Aorta (tissue), 5 donors: Measurements from ENCODE around the gene TTC21B. TPM values are rescaled to one million over a fixed set of nuclear protein-coding genes. Genes with fewer than 3 reads are reported as not detected.

ENCODE experiments used
- ATAC-seq: fragments of 200-7000 bp; cut with Tn5 transposase; one replicate; pipeline ENCODE4 v1.9.1; 2022; ENCODE audit warnings: moderate library complexity; ENCODE audit not compliant: low FRiP score
- DNase-seq, 2 donors: peaks; one replicate each; pipeline ENCODE4 v3.0.0-alpha.2; 2020
- H3K27ac ChIP-seq, 2 donors: one replicate each; pipeline ENCODE4 v1.5.1; 2013; ENCODE audit warnings: low read length in 2 of 2, mild to moderate bottlenecking in 2 of 2, moderate library complexity in 2 of 2, control low read depth in 1 of 2, inconsistent platforms in 1 of 2, low read depth in 1 of 2
- H3K27me3 ChIP-seq, 2 donors: one replicate each; pipeline ENCODE4 v1.6.1; 2013; ENCODE audit warnings: control low read depth in 1 of 2, low read length in 1 of 2, mild to moderate bottlenecking in 1 of 2, moderate library complexity in 1 of 2; ENCODE audit not compliant: insufficient read depth in 2 of 2, control insufficient read depth in 1 of 2
- H3K36me3 ChIP-seq, 2 donors: one replicate each; pipeline ENCODE4 v1.6.1; 2013; ENCODE audit warnings: control low read depth in 1 of 2, low read length in 1 of 2, mild to moderate bottlenecking in 1 of 2; ENCODE audit not compliant: insufficient read depth in 2 of 2, control insufficient read depth in 1 of 2
- H3K4me1 ChIP-seq, 2 donors: one replicate each; pipeline ENCODE4 v1.6.1; 2013; ENCODE audit warnings: low read length in 2 of 2, control low read depth in 1 of 2, mild to moderate bottlenecking in 1 of 2, moderate library complexity in 1 of 2; ENCODE audit not compliant: insufficient read depth in 2 of 2, control insufficient read depth in 1 of 2
- H3K4me3 ChIP-seq, 2 donors: one replicate each; pipeline ENCODE4 v1.5.1; 2013; ENCODE audit warnings: low read length in 2 of 2, control low read depth in 1 of 2, mild to moderate bottlenecking in 1 of 2
- H3K9me3 ChIP-seq: one replicate; pipeline ENCODE4 v1.6.1; 2013; ENCODE audit warnings: mild to moderate bottlenecking, low read length; ENCODE audit not compliant: control insufficient read depth
- WGBS, 2 donors: extraction: QIAGEN DNeasy Blood & Tissue Kit; methylation state at CpG; one replicate each; pipeline ENCODE4 v1.1.7; 2013; 5-methylcytosine and 5-hydroxymethylcytosine counted together
- intact Hi-C, 2 donors: fragments of 100-400 bp; cut with DNase I; formaldehyde crosslinking; loops; one replicate each; pipeline versions ENCODE4 v1.14.2 to v1.15.0; 2022
- polyA plus RNA-seq, 2 donors: library from polyadenylated mRNA; stranded (reverse); fragments of 200-250 nt; gene quantifications; one replicate each; pipeline ENCODE4 v1.2.3, GENCODE V29; 2013
- total RNA-seq, 2 donors: library from RNA; stranded (reverse); fragmentation: NEBNext Ultra II Directional; extraction: Animal tissue kit (Norgen Biotek cat#: 25700); gene quantifications; one replicate each; pipeline ENCODE4 v1.2.1, GENCODE V29; 2021
- donor health status: healthy with polysubstance abuse.
- donor health status: Bipolar disorder and iron deficiency.
- donor health status: DM: no; HTN: no; CAD: no.
- donor health status: DM: no; HTN: no; CAD: no.
- donor health status: DM: yes; HTN: yes; CAD: no.

The TTC21B gene
- total and polyA plus RNA-seq, 4 donors, result 3.1 to 31.8 (median 16.9) TPM

DNA sequence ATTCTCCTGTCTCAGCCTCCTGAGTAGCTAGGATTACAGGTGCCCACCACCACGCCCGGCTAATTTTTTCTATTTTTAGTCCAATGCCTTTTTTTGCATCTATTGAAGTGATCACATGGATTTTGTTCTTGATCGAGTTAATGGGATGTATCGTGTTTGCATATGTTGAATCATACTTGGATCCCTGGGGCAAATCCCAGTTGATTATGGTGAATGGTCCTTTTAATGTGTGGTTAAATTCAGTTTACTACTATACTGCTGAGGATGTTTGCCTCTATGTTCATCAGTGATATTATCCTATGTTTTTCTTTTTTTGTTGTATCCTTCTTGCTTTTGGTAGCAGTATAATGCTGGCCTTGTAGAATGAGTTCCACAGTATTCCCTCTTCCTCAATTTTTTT, 8.2 kb upstream of the TTC21B start:
- H3K27ac ChIP-seq, result no peak overlapping the region
- 95 to 96% methylated on average over 4 of the region's 4 CpGs for WGBS, 2 donors
- DNase-seq (no peak), ATAC-seq (no peak)
- no peaks in the 10 kb centered on the region for H3K27me3 ChIP-seq
- H3K4me3 ChIP-seq, result no peak overlapping the region
- intact Hi-C loops, result no loop called here
- H3K36me3 ChIP-seq, result no peaks in the 10 kb centered on the region
- no peaks in the 10 kb centered on the region for H3K9me3 ChIP-seq
- no peaks in the 10 kb centered on the region for H3K4me1 ChIP-seq

DNA sequence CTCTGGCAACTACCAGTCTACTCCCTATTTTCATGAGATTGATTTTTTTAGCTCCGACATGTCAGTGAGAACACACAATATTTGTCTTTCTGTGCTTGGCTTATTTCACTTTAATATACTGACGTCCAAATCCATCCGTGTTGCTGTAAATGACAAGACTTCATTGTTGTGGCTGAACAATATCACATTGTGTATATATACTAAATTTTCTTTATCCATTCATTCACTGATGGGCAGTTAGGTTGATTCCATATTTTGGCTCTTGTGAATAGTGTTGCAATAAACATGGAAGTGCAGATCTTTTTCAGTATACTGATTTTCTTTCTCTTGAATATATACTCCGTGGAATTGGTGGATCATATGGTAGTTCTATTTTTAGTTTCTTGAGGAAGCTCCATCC, 5.8 kb upstream of the TTC21B start:
- intact Hi-C loops, result no loop called here
- WGBS, 2 donors, result 63 to 66% methylated on average over 4 of the region's 4 CpGs
- ATAC-seq (no peak), DNase-seq (no peak)
- Histone ChIP-seq H3K36me3 (no peaks in the 10 kb centered on the region), H3K4me1 (no peaks in the 10 kb centered on the region), H3K27me3 (no peaks in the 10 kb centered on the region), H3K27ac (no peak overlapping the region), H3K4me3 (no peak overlapping the region), H3K9me3 (no peaks in the 10 kb centered on the region)

DNA sequence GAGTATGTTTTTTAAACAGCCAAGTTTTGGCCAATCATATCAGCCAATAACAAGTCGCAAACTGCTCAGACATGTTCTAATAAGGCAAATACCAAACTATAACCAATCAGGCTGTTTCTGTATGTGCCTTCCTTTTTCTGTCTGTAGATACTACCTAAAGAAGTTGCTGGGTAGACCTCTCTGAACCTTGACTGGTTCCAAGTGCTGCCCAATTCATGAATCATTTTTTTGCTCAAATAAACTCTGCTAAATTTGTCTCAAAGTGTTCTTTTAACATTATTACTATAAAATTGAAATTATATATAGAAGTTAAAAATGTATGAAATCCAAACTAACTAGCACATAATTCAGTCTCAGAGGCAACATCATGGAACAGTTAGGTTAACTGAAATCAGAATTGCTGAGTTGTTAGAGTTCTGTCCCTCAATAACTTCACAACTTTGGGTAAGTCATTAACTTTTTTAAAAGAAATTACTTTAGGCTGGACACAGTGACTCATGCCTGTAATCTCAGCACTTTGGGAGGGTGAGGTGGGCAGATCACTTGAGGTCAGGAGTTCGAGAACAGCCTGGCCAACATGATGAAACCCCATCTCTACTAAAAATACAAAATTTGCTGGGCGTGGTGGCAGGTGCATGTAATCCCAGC, 4.9 kb upstream of the TTC21B start:
- Histone ChIP-seq H3K27ac (no peak overlapping the region), H3K9me3 (no peaks in the 10 kb centered on the region), H3K27me3 (no peaks in the 10 kb centered on the region), H3K4me3 (no peak overlapping the region), H3K4me1 (no peaks in the 10 kb centered on the region), H3K36me3 (no peaks in the 10 kb centered on the region)
- no peak for DNase-seq
- intact Hi-C loops, result no loop called here
- no peak for ATAC-seq
- 93 to 95% methylated on average over 3 of the region's 3 CpGs for WGBS, 2 donors

DNA sequence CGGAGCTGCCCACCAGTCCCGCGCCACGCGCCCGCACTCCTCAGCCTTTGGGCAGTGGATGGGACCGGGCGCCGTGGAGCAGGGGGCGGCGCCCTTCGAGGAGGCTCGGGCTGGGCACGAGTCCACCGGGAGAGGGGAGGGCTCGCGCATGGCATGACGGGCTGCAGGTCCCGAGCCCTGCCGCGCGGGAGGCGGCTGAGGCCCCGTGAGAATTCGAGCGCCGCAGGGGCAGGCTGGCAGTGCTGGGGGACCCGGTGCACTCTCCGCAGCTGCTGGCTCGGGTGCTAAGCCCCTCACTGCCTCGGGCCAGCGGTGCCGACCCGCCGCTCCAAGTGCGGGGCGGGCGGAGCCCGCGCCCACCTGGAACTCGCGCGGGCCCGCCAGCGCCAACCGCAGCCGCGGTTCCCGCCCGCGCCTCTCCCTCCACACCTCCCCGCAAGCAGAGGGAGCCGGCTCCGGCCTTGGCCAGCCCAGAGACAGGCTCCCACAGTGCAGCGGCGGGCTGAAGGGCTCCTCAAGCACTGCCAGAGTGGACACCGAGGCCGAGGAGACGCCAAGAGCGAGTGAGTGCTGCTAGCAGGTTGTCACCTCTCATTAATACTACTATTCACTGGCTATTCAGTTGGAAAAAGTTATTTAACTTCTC, 3.6 kb upstream of the TTC21B start:
- no peak overlapping the region for H3K27ac ChIP-seq
- ATAC-seq, result no peak
- H3K4me3 ChIP-seq, result no peak overlapping the region
- H3K36me3 ChIP-seq, result no peaks in the 10 kb centered on the region
- intact Hi-C loops, result no loop called here
- H3K27me3 ChIP-seq, result no peaks in the 10 kb centered on the region
- peak in 1 of 2 donors; percentile 31 for DNase-seq
- H3K9me3 ChIP-seq, result no peaks in the 10 kb centered on the region
- 82 to 84% methylated on average over 55 to 60 of the region's 60 CpGs for WGBS, 2 donors
- no peaks in the 10 kb centered on the region for H3K4me1 ChIP-seq

DNA sequence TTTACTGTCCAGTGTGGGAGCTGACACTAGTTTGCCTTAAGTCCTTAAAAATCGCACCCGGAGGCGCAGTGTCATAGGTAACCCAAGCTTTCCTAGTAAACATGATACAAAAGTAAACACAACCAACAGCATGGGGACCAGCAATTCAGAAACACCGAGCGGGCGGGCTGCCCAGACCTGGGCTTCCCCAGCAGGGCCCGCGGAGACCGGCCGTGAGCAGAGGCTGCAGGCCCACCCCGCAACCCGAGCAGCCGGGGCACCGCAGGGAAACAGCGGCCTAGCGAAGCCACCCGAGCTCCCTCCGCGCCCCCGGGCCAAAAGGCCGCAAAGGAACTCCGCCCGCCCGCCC, 296 bp downstream of the TTC21B start:
- no peaks in the 10 kb centered on the region for H3K36me3 ChIP-seq
- peak overlapping the region in 1 of 2 donors; percentile 69 for H3K27ac ChIP-seq
- peaks cover 2 to 6% of the 10 kb centered on the region in 2 donors for H3K4me1 ChIP-seq
- peak; percentile 85 for ATAC-seq
- H3K9me3 ChIP-seq, result no peaks in the 10 kb centered on the region
- peak overlapping the region; percentile 78 to 91 for H3K4me3 ChIP-seq
- intact Hi-C loops, result loop anchor here in 1 of 2 donors (5.0 kb wide), 1 partner anchor 174 kb away; the partner anchor contains the start of gene SCN1A
- no peak for DNase-seq
- no peaks in the 10 kb centered on the region for H3K27me3 ChIP-seq
- 0% methylated on average over 20 to 24 of the region's 24 CpGs for WGBS, 2 donors

DNA sequence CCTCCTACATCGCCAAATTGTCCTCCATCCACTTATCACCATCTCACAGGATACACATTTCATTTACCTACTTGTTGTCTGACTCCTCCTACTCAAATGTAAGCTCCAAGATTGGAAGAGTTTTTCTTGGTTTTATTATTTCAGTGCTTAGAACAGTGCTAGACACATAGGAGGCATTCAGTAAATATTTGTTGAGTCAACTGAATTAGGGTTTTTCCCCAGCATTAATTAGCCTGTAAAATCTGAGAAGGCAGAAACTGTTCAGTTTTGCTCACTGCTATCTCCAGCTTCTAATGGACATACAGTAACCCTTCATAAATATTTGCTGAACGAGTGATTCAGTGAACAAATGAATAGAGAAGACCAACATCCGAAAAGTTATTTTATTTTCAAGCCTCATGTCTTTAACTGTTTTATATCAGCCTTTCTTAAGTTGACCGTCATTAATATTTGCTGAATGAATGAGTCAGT, 800 bp downstream of the TTC21B start:
- intact Hi-C loops, result loop anchor here in 1 of 2 donors (5.0 kb wide), 1 partner anchor 175 kb away; the partner anchor contains the start of gene SCN1A

DNA sequence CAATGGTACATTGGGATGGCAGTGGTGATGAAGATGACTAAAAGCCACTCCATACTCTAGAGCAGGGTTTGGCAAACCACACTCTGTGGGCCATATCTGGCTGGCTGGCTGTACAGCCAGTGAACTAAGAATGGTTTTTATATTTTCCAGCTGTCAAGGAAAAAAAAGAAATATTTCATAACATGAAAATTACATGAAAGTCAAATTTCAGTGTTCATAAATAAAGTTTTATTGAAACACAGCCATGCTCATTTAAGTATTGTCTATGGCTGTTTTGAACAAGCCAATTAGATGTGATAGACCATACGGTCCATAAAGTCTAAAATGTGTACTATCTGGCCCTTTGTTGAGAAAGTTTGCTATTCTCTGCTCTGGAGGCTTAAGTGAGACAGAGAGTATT, 1.5 kb downstream of the TTC21B start:
- intact Hi-C loops, result loop anchor here in 1 of 2 donors (5.0 kb wide), 1 partner anchor 175 kb away; the partner anchor contains the start of gene SCN1A
- ATAC-seq, result no peak
- no peaks in the 10 kb centered on the region for H3K9me3 ChIP-seq
- peaks cover 0 to 2% of the 10 kb centered on the region in 2 donors for H3K36me3 ChIP-seq
- H3K27ac ChIP-seq, result no peak overlapping the region
- H3K4me1 ChIP-seq, result peaks cover 2 to 6% of the 10 kb centered on the region in 2 donors
- WGBS, 2 donors, result 0% methylated on average over 1 of the region's 1 CpG
- H3K27me3 ChIP-seq, result no peaks in the 10 kb centered on the region
- peak overlapping the region in 1 of 2 donors; percentile 91 for H3K4me3 ChIP-seq
- no peak for DNase-seq

More for the DNA sequence above, 800 bp downstream of the TTC21B start:
- Histone ChIP-seq H3K36me3 (no peaks in the 10 kb centered on the region), H3K9me3 (no peaks in the 10 kb centered on the region), H3K27ac (no peak overlapping the region), H3K27me3 (no peaks in the 10 kb centered on the region), H3K4me1 (peaks cover 2 to 6% of the 10 kb centered on the region in 2 donors), H3K4me3 (peak overlapping the region; percentile 78 to 91)
- WGBS, 2 donors, result 19 to 22% methylated on average over 4 of the region's 4 CpGs
- ATAC-seq (no peak), DNase-seq (no peak)

DNA sequence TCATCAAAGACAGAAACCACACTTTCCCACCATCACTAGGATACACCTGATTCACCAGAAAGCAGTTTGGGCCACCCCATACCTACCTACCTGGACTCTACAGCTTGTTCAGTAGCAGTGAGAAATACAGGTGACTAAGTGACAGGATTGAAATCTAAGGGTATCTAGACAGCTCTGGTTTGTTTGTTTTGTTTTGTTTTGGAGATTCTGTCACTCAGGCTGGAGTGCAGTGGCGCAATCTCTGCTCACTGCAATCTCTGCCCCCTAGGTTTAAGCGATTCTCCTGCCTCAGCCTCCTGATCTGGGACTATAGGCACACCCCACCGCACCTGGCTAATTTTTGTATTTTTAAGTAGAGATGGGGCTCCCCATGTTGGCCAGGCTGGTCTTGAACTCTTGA, 3.1 kb downstream of the TTC21B start:
- Histone ChIP-seq H3K9me3 (no peaks in the 10 kb centered on the region), H3K27me3 (no peaks in the 10 kb centered on the region), H3K4me1 (peaks cover 2 to 6% of the 10 kb centered on the region in 2 donors), H3K4me3 (no peak overlapping the region), H3K27ac (no peak overlapping the region), H3K36me3 (peaks cover 0 to 2% of the 10 kb centered on the region in 2 donors)
- WGBS, 2 donors, result 96 to 100% methylated on average over 3 of the region's 3 CpGs
- DNase-seq (no peak), ATAC-seq (no peak)
- intact Hi-C loops, result loop anchor here in 1 of 2 donors (5.0 kb wide), 1 partner anchor 177 kb away; the partner anchor contains the start of gene SCN1A

DNA sequence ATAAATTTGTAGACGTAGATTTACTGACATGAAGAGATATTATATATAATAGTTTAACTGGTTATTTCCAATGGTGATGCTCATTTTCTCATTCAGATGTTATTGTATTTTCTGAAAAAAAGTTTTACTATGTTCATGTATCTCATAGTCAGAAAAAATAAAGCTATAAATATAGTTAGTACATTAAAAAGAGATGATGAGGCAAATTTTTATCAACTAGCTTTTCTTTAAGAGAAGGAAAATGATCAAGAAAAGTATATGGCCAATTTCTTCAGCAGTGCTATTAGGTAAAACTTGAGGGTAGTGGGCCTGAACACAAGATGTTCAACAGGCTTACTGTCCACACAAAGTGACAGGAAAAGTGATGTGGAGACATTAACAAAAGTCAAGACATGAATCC, 11.7 kb downstream of the TTC21B start:
- Histone ChIP-seq H3K27me3 (no peaks in the 10 kb centered on the region), H3K27ac (no peak overlapping the region), H3K4me1 (no peaks in the 10 kb centered on the region), H3K36me3 (peaks cover 0 to 4% of the 10 kb centered on the region in 2 donors), H3K4me3 (no peak overlapping the region), H3K9me3 (no peaks in the 10 kb centered on the region)
- ATAC-seq (no peak), DNase-seq (no peak)
- intact Hi-C loops, result no loop called here
- 93 to 95% methylated on average over 1 of the region's 1 CpG for WGBS, 2 donors
